Liver (tissue), 9 donors: ENCODE data around the gene FOXC2. TPM values are rescaled to one million over a fixed set of nuclear protein-coding genes. Genes with fewer than 3 reads are reported as not detected.
A peak's percentile ranks its signal among the peaks of the same experiment; 100 is the strongest.

Experiments
- DNase-seq: peaks from one replicate; pipeline ENCODE4 v3.0.0-alpha.2; 2017; ENCODE audit warnings: low spot score
- H3K27ac ChIP-seq, 2 donors: one replicate each; pipeline ENCODE4 v1.7.0; 2013; ENCODE audit warnings: inconsistent platforms in 2 of 2, low read length in 2 of 2, control low read depth in 1 of 2, low read depth in 1 of 2, mild to moderate bottlenecking in 1 of 2
- H3K27me3 ChIP-seq, 4 donors: one replicate each; pipeline versions ENCODE4 v1.6.1 to v1.7.0; 2013; ENCODE audit warnings: low read length in 3 of 4, inconsistent platforms in 1 of 4, mild to moderate bottlenecking in 1 of 4, moderate library complexity in 1 of 4; ENCODE audit not compliant: control insufficient read depth in 4 of 4, insufficient read depth in 4 of 4
- H3K36me3 ChIP-seq, 4 donors: one replicate each; pipeline versions ENCODE4 v1.6.1 to v1.7.0; 2013; ENCODE audit warnings: low read length in 3 of 4, mild to moderate bottlenecking in 3 of 4, low read depth in 1 of 4, moderate library complexity in 1 of 4; ENCODE audit not compliant: control insufficient read depth in 4 of 4, insufficient read depth in 3 of 4
- H3K4me1 ChIP-seq, 4 donors: one replicate each; pipeline versions ENCODE4 v1.6.1 to v1.7.0; 2013; ENCODE audit warnings: low read length in 3 of 4, mild to moderate bottlenecking in 3 of 4, moderate library complexity in 1 of 4; ENCODE audit not compliant: control insufficient read depth in 4 of 4, insufficient read depth in 4 of 4
- H3K4me3 ChIP-seq, 3 donors: one replicate each; pipeline versions ENCODE4 v1.6.1 to v1.7.0; 2013; ENCODE audit warnings: low read length in 3 of 3, control low read depth in 1 of 3, low read depth in 1 of 3, mild to moderate bottlenecking in 1 of 3
- H3K9ac ChIP-seq, 2 donors: one replicate each; pipeline ENCODE4 v1.7.0; 2013; ENCODE audit warnings: low read length in 2 of 2, mild to moderate bottlenecking in 2 of 2, moderate library complexity in 2 of 2, control low read depth in 1 of 2, low read depth in 1 of 2
- H3K9me3 ChIP-seq, 4 donors: one replicate each; pipeline versions ENCODE4 v1.6.1 to v1.7.0; 2013; ENCODE audit warnings: low read length in 3 of 4; ENCODE audit not compliant: control insufficient read depth in 4 of 4
- CTCF ChIP-seq: fragments of 150-350 bp; IDR thresholded peaks from 2 replicates; pipeline ENCODE4 v1.5.1; 2017; ENCODE audit warnings: improper control_type of control experiment, low read depth, low read length; ENCODE audit not compliant: missing input control
- EGR1 ChIP-seq, 2 donors: IDR thresholded peaks; 2 replicates each; pipeline ENCODE4 v1.6.1; 2016 to 2018; ENCODE audit warnings: antibody characterized with exemption in 2 of 2, low read depth in 2 of 2
- FOXA1 ChIP-seq: IDR thresholded peaks from 2 replicates; pipeline ENCODE4 v1.6.1; 2016; ENCODE audit warnings: antibody characterized with exemption
- FOXA2 ChIP-seq: IDR thresholded peaks from 2 replicates; pipeline ENCODE4 v1.6.1; 2016; ENCODE audit warnings: antibody characterized with exemption
- GABPA ChIP-seq, 2 donors: IDR thresholded peaks in 1 of 2; conservative IDR thresholded peaks in 1 of 2; 2 replicates each; pipeline ENCODE4 v1.6.1; 2016; ENCODE audit warnings: antibody characterized with exemption in 2 of 2, mild to moderate bottlenecking in 1 of 2, moderate library complexity in 1 of 2
- HNF4A ChIP-seq, 2 donors: conservative IDR thresholded peaks; 2 replicates each; pipeline ENCODE4 v1.6.1; 2016; ENCODE audit warnings: antibody characterized with exemption in 2 of 2, mild to moderate bottlenecking in 2 of 2
- HNF4G ChIP-seq: IDR thresholded peaks from 2 replicates; pipeline ENCODE4 v1.6.1; 2016; ENCODE audit warnings: antibody characterized with exemption
- JUND ChIP-seq, 2 donors: IDR thresholded peaks; 2 replicates each; pipeline ENCODE4 v1.6.1; 2016; ENCODE audit warnings: antibody characterized with exemption in 2 of 2
- MAX ChIP-seq: IDR thresholded peaks from 2 replicates; pipeline ENCODE4 v1.6.1; 2016; ENCODE audit warnings: antibody characterized with exemption
- NR2F2 ChIP-seq: IDR thresholded peaks from 2 replicates; pipeline ENCODE4 v1.6.1; 2016; ENCODE audit warnings: antibody characterized with exemption
- RAD21 ChIP-seq, 2 donors: IDR thresholded peaks; 2 replicates each; pipeline ENCODE4 v1.6.1; 2016; ENCODE audit warnings: antibody characterized with exemption in 2 of 2, mild to moderate bottlenecking in 2 of 2
- REST ChIP-seq: IDR thresholded peaks from 2 replicates; pipeline ENCODE4 v1.6.1; 2016; ENCODE audit warnings: antibody characterized with exemption, mild to moderate bottlenecking
- RXRA ChIP-seq, 2 donors: IDR thresholded peaks; 2 replicates each; pipeline ENCODE4 v1.6.1; 2017 to 2018; ENCODE audit warnings: antibody characterized with exemption in 2 of 2, mild to moderate bottlenecking in 1 of 2
- SP1 ChIP-seq: IDR thresholded peaks from 2 replicates; pipeline ENCODE4 v1.6.1; 2018; ENCODE audit warnings: antibody characterized with exemption, mild to moderate bottlenecking
- TAF1 ChIP-seq: conservative IDR thresholded peaks from 2 replicates; pipeline ENCODE4 v1.6.1; 2016; ENCODE audit warnings: antibody characterized with exemption, mild to moderate bottlenecking
- YY1 ChIP-seq: IDR thresholded peaks from 2 replicates; pipeline ENCODE4 v1.6.1; 2016; ENCODE audit warnings: antibody characterized with exemption, mild to moderate bottlenecking
- ZBTB33 ChIP-seq: IDR thresholded peaks from 2 replicates; pipeline ENCODE4 v1.6.1; 2016; ENCODE audit warnings: antibody characterized with exemption
- WGBS: extraction: QIAGEN DNeasy Blood & Tissue Kit; methylation state at CpG from one replicate; pipeline ENCODE4 v1.1.7; 2013; 5-methylcytosine and 5-hydroxymethylcytosine counted together
- polyA plus RNA-seq, 2 donors: library from polyadenylated mRNA; stranded (reverse) in 1 of 2; unstranded in 1 of 2; fragments of 200-250 nt in 1 of 2; fragments of >200 nt in 1 of 2; fragmentation: Nextera tagmentation in 1 of 2; extraction: Ambion mirVana in 1 of 2; gene quantifications; one replicate each; pipeline versions ENCODE4 v1.2.1 to v1.2.3, GENCODE V29; 2013 to 2015
- total RNA-seq, 2 donors: library from RNA; depleted of rRNA; stranded (reverse); fragments of >200 nt; gene quantifications; one replicate each; pipeline ENCODE4 v1.2.3, GENCODE V29; 2014
- TF ChIP-seq, protein P1 (sequence below): IDR thresholded peaks from 2 replicates; pipeline ENCODE4 v1.6.1; 2016; ENCODE audit warnings: antibody characterized with exemption
- donor health status: healthy.
- donor health status: healthy.
- donor health status: healthy.
- donor health status: healthy.
- donor health status: healthy.

FOXC2 gene
- total and polyA plus RNA-seq, 4 donors = 0.03 to 0.09 (median 0.08) TPM; not detected in 1

- no peak for DNase-seq
- peaks cover 0 to 3% (median 0%) of the 10 kb centered on the region in 4 donors for H3K27me3 ChIP-seq
- H3K9ac ChIP-seq = no peak overlapping the region
- 69% methylated on average over 5 of the region's 5 CpGs for WGBS
- no peak overlapping the region for H3K27ac ChIP-seq
- H3K4me1 ChIP-seq = no peaks in the 10 kb centered on the region
- H3K36me3 ChIP-seq = no peaks in the 10 kb centered on the region
- H3K4me3 ChIP-seq = no peak overlapping the region
- peaks cover 0 to 2% (median 0%) of the 10 kb centered on the region in 4 donors for H3K9me3 ChIP-seq
- TF ChIP-seq, protein P1, sequence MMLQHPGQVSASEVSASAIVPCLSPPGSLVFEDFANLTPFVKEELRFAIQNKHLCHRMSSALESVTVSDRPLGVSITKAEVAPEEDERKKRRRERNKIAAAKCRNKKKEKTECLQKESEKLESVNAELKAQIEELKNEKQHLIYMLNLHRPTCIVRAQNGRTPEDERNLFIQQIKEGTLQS = no peak
- TF ChIP-seq JUND (IDR thresholded peaks at IDR 0.05) = no peak
- no peak for TF ChIP-seq ZBTB33
- no peak for TF ChIP-seq TAF1
- no peak for TF ChIP-seq MAX
- TF ChIP-seq HNF4A (conservative IDR thresholded peaks at IDR 0.05) = no peak
- TF ChIP-seq FOXA2 = no peak
- no peak for TF ChIP-seq YY1
- TF ChIP-seq RXRA (IDR thresholded peaks at IDR 0.05) = no peak
- no peak for TF ChIP-seq RAD21 (IDR thresholded peaks at IDR 0.05)
- TF ChIP-seq REST = no peak
- TF ChIP-seq NR2F2 = no peak
- TF ChIP-seq HNF4G = no peak
- no peak for TF ChIP-seq GABPA (IDR thresholded peaks at IDR 0.05 in 1 of 2, conservative IDR thresholded peaks at IDR 0.05 in 1 of 2)
- no peak for TF ChIP-seq SP1
These were observed 50.3 kb downstream of the FOXC2 start for GRCh38 chr16:86616906-86617305.

DNA sequence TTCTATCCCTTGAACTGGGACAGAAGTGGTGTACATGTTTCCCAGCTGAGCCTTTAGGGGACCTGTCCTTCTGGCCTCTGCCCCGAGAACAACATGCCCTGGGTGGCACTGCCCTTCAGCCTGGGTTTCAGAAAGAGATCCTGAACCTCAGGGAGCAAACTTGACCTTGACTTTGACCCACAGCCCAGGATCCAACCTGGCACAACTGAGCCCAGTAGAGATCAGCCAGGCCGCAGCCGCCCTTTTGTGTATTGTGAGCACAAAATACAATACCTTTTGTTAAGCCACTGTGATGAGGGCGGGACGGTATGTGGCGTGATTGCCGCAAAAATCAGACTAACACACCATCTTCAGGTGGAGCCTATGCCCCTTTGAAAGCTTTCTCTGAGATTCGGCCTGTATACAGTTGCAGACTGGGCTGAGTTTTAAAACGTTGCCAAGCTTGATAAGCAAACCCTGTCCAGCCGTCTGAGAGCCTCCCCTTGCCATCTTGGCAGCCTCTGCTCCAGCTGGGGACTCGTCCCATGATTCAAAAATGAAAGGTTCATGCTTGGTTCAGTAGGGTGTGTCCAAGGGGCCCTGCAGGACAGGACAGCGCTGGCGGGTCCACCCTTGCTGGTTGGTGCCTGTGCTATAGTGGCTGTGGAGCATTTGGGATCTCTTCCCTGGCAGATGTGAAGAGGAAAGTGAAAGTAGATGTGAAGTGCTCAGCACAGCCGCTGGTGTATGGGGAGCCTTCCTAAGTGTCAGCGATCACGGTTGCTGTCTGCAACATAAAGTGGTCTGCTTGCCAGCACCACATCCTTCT, 52.0 kb downstream of the FOXC2 start:
- Histone ChIP-seq H3K9ac (no peak overlapping the region), H3K4me3 (peak overlapping the region in 1 of 3 donors; percentile 11), H3K9me3 (peaks cover 0 to 2% (median 0%) of the 10 kb centered on the region in 4 donors), H3K27me3 (no peaks in the 10 kb centered on the region), H3K36me3 (no peaks in the 10 kb centered on the region), H3K4me1 (no peaks in the 10 kb centered on the region), H3K27ac (no peak overlapping the region)
- DNase-seq = no peak
- 79% methylated on average over 16 of the region's 16 CpGs for whole genome bisulfite sequencing
- TF ChIP-seq NR2F2 (no peak), TAF1 (no peak), HNF4A (conservative IDR thresholded peaks at IDR 0.05) (no peak), ZBTB33 (no peak), FOXA1 (no peak), EGR1 (IDR thresholded peaks at IDR 0.05; ENCODE audit: low read depth in 2 of 2) (no peak), RAD21 (IDR thresholded peaks at IDR 0.05) (no peak), GABPA (IDR thresholded peaks at IDR 0.05 in 1 of 2, conservative IDR thresholded peaks at IDR 0.05 in 1 of 2) (no peak), CTCF (no peak), SP1 (no peak), YY1 (no peak), JUND (IDR thresholded peaks at IDR 0.05) (no peak), FOXA2 (no peak)
- TF ChIP-seq, protein P1 = no peak
